Right renal cortex interstitium (tissue), 3 donors: ENCODE data around the gene LRRC25. TPM values are rescaled to one million over a fixed set of nuclear protein-coding genes. Genes with fewer than 3 reads are reported as not detected.

Experiments used
- DNase-seq, 3 donors: peaks; one replicate each; pipeline ENCODE4 v3.0.0-alpha.2; 2013; ENCODE audit warnings: low read depth in 3 of 3, low spot score in 2 of 3
- polyA plus RNA-seq, 3 donors: library from polyadenylated mRNA; unstranded; fragments of 120-200 nt; gene quantifications; one replicate each; pipeline ENCODE4 v1.2.1, GENCODE V29; 2013; ENCODE audit not compliant: insufficient read length in 3 of 3

The LRRC25 gene
- 1 to 10 TPM in 1 of 3 donors, under 1 TPM in 2; 0.65 to 1.2 (median 0.85) TPM for polyA plus RNA-seq

DNA sequence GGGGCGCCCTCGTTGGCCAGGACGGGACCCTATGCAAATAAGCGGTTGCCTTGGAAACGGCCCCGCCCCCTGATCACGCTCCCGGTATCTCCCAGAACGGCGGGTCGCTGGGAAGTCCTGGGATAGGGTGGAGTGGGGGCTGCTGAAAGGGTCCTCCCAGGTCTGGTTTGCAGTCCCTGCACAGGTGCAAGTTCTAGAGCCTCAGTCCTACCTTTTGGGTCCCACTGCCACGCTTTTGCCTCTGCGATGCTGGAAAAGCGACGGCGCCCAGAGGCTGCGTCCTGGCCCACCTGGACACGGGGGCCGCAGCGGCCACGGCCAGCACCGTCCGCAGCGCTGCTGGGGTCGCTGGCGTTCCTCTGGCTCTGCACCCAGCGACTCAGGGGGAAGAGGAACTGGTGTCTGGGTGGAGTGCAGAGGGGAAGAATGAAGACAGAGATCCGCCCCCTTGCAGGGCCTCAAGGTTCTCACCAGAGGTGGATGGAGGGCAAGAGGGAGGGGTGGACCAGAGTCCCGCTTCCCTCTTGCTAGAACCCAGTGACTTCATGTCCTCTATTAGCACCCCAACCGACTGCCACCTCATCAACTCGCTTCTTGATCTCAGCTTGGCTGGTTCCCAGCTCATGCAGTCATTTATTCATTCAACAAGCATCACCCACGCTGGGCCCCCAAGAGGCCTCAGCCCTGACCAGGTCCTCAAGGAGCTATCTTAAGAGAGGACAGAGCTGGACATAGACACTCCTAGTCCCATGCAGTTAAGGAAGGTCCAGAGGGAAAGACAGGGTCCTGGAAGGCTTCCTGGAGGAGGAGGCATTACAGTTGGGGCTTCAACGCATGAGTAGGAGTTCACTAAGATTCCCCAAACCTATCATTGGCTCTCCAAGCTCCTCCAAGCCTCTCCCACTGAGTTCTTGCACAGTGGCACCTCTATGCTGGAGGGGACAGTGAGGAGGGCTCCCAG lies at the start of gene LRRC25:
Gene LRRC25, minus strand, starts transcription at position 381 of the 961 bp plus-strand sequence. CDS start 659 bp downstream, outside the sequence.
- DNase-seq, result no peak

DNA sequence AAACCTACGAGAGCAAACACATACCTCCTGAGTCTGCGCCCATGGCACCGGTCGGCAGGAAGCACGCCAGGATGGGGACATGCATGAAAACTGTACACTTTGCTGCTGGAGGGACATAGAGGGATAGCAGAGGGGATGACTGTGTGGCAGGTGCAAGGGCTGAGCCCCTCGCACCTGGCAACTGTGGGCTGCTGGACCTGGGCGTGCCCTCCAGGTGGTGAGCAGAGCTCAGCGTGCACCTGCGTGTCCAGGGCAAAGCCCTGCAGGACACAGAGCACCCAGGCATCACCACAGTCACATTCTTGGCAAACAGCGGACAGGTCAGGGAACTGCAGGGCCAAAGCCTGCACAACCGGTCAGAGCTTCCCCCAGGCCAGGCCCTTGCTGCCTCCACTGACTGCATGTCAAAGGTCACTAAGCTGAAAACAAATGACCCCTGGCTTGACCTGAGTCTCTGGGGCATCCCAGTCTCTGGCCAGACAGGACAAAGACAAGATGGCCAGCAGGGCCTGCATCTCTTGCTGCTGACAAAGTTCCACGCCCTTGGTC lies 49.5 kb upstream of the LRRC25 start:
- DNase-seq, result no peak

DNA sequence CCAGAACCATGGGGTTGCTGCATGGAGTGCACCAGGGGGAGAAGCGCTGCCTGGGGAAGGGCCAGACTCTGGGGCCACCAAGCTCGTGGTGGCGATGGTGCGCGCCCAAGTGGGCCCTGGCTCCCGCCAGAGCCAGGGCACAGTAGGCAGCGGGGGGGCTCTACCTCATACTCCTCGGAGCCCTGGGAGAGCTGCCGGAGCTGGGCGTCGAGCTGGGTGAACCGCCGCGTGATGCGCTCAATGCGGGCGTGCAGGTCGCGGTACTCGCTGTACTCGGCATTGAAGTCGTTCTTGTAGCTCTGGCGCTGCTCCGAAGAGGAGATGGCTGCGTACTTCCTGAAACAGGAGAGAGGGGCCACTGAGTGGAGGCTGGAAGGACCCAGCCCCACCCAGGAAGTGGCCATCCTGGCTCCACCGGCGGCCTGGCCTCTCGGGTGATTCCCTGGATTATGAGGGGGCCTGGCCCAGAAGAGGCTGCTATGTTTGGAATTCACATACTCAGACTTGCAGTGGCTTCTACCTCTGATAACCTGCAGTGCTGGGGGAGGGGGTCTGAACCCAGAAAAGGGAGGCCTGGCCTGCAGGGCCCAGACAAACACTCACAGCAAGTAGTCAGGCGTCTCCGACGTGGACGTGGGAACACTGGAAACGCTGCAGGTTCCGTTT lies 48.9 kb upstream of the LRRC25 start:
- no peak for DNase-seq

DNA sequence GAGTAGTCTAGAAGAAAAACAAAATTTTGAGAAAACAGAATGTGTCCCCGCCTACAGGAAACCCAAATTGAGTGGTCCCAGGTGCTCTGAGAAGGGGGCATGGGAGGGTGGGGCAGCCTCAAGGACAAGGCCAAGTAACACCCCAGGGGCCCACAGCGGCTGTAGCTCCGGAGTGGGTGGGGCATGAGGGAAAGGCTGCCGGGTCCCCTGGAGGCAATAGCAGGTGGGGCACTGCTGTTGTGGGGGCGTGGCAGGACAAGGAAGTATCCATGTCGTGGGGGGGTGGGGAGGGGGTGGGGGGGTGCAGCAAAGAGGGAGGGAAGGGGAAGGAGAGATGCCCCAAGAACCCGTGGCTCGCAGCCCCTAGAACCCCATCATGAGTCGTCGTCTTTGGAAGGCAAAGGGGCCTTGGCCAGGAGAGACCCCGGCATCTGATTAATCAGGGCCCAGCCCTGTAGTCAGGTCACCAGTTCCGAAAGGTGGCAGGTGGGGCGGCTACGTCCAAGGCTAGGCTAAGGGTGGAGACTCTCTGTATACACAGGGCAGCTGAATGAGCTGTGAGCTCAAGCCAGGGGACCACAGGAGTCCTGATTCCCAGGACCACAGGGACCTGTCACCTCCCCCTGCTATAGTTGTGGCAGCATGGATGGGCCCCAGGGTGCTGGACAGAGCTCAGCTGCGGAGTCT lies 48.0 kb upstream of the LRRC25 start:
- DNase-seq, result no peak

DNA sequence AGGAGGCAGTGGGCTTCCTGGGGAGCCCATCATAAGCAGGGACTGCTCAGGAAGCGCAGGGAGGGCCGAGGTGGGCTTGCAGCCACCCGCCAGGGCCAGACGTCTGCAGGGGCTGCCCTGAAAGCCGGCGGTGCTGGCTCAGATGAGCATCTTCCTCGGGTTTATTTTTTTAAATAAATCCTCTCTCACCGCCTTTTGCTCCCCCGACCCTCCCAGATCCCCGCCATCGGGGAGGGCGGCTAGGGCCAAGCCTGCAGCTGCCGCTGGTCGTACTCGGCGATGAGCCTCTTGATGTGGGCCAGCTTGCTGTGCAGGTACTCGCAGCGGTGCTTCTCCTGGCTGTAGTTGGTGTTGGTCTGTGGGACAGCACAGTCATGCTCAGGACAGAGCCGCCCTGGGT lies 47.1 kb upstream of the LRRC25 start:
- no peak for DNase-seq

DNA sequence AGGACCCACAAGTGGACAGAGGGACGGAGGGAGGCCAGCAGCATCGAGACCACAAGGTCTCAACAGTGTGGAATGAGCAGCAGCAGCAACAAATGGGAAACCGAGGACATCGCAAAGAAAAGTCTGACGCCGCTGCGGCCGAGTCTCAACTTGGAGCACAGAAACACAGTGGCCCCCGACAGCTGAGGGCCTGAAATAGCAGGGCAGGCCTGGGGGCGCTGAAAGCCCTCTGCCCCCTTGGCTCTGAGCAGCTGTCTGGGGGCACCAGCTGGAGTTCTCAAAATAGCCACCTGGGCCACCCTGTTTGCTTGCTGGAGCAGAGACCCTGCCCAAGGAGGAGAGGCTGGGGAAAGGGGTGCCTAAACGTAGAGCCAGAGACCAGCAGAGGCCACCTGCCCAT lies 46.4 kb upstream of the LRRC25 start:
- DNase-seq, result no peak

DNA sequence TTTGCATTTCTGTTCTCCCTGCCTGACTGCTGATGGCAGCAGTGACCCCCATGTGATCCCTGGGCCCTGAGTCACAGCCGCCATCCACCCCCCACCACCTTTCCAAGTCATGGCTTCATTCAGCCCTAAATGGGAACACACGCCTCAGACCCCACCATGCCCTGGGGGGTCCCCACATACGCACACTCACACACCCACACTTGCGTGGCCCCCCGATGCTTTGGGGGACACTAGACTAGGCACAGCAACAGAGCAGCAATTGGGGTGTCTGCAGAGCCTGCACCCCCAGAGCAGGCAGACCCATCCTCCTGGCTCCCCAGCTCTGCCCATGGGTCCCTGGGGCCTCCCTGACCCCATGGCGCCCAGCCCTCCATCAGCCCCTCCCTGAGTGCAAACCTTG lies 46.0 kb upstream of the LRRC25 start:
- no peak for DNase-seq

DNA sequence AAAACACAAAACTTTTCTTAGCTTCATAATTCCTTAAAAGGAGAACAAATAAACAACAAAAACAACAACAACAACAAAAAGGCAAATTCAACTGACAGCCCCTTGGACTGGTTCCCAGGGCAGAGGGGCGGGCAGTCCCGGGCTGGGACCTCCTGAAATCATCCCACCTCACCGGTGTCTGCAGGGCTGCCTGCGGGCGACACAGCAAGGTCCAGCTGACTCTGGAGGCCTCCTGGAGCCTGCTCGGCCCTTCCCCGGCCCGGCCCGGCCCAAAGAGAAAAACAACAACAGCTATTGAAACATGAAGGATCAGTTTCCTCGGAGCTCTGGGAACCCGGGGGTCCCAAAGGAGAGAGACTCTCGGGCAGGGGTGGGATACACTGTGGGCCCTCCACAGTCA lies 45.5 kb upstream of the LRRC25 start:
- DNase-seq, result no peak

DNA sequence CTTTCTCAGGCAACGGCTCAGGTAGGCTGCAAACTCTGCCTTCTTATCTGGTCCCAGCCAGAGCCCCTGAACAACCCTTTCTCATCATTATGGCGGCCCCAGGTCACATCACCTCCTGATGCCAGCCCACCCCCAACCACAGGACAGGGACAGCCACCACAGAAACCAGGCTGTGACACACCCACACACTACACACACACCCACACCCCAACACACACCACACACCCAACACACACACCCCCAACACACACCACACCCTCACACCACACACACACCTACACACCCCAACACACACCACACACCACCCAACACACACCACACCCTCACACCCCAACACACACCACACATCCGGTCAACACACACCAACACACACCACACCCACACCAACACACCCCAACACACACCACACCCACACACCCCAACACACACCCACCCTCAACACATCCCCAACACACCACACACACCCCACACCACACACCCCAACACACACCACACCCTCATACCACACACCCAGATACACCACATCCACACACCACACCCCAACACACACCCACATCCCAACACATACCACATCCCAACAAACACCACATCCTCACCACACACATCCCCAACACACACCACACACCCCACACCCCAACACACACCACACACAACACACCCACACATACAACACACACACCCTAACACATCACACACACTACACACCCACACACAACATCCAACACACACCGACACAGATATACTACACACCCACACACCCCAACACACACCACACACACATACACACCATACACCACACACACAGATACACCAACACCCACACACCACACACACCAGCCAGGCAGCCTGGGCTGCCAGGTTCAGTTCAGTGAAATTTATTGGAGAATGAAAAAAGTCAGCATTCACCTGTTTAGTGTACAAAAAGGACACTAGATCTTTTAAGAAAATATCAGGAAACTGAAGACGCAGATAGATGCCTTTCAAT lies 44.7 kb upstream of the LRRC25 start:
- no peak for DNase-seq

DNA sequence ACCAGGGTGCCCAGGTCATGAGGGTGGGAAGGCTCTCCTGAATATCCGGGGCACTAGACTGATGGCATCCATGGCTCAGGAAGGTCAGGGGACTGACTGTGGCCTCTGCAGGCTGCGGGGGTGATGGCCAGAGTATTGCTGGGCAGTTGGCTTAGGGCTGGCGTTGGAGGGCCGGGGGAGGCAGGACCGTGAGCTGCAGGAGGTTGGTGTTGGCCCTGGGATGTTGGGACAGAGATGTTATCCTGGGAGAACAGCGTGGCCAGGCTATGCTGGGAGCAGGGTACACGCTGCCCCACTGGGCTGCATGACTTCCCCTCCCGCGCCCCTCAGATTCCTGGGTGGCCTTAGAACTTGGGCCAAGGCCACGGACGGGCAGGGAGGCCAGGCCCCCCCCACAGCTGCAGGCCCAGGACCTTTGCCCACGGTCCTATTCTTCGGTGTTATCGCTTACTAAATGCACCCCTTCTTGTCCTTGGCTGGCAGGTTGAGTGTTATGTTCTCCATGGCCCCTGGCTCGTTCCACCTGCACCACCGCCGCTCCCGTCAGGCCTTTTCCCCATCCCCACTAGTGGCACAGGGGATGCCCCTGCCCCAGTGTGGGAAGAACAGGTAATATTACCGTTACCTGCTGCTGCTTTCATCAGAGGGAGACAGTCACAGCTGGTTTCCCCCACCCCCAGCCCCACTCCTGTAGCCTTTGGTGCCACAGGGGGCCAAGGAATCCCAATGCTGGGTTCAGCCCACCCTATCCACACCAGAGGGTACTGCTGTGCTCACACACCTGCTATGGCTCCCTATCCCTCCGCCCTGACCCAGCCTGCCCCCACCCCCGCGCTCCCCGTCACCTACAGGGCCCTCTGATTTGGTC lies 43.7 kb upstream of the LRRC25 start:
- DNase-seq, result no peak

DNA sequence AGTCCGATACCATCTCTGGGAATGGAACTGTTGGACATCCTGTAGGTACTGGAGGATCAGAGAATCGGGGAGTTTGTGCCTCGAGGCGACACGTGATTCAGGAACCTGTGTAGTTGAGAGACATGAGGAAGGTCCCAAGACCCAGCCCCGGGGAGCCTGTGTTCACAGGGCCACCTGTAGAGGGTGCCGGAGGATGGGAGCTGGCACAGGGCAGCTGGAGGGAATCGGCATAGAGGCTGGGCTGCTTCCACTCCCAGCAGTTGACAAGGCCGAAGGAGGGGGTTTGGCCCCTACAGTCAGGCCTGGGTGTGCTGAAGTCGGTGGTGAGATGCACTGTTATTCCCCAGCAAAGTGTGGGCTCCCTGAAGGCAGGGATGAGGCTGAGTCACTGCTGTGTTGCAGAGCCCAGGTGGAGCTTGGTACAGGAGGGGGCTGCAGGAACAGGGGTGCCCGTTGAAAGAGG lies 43.0 kb upstream of the LRRC25 start:
- no peak for DNase-seq

DNA sequence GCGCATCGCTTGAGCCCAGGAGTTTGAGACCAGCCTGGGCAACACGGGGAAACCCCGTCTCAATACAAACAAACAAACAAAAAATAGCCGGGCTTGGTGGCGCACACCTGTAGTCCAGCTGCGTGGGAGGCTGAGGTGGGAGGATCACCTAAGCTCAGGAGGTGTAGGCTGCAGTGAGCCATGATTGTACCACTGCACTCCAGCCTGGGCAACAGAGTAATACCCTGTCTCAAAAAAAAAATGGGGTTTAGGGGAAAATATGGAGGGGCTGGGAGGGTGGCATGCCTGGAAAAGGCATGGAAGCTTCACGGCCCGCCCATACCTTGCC lies 42.5 kb upstream of the LRRC25 start:
- DNase-seq, result no peak

DNA sequence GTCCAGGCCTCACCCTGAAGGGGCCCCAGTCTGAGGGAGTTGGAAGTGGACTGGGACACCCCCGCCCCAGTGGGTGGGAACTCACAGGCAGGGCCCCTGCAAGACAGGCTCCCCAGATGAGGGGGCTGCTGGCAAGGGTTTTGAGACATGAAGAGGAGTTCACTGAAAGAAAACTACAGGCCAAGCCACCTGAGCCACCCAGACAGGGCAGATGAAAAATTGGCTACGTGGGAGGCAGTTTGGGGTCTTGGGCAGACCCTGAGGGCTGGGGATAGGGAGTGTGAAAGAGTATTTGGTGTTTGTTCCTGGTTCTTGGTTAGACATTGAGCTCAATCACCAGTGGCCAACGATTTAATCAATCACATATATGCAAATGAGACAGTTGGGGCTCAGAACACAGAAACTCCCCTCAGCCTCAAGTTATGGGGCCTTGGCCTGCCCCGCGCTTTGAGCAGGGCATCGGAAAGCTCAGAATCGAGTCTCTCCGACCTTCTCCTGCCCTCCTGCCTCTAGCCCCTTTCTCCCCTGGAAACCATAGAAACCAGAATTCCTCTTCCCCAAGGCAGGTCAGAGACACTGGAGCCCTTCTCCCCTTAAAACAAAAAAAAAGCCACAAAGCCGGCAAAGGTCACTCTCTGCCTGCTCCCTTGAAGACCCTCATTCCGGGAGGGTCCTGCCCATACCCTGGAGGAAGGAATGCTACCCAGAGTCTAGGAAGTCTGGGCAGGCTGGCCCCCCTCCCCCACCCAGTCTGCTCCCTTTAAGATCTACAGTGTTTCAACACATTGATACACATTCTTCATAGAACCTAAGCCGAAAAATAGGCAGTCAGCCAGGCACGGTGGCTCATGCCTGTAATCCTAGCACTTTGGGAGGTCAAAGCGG lies 41.8 kb upstream of the LRRC25 start:
- no peak for DNase-seq

DNA sequence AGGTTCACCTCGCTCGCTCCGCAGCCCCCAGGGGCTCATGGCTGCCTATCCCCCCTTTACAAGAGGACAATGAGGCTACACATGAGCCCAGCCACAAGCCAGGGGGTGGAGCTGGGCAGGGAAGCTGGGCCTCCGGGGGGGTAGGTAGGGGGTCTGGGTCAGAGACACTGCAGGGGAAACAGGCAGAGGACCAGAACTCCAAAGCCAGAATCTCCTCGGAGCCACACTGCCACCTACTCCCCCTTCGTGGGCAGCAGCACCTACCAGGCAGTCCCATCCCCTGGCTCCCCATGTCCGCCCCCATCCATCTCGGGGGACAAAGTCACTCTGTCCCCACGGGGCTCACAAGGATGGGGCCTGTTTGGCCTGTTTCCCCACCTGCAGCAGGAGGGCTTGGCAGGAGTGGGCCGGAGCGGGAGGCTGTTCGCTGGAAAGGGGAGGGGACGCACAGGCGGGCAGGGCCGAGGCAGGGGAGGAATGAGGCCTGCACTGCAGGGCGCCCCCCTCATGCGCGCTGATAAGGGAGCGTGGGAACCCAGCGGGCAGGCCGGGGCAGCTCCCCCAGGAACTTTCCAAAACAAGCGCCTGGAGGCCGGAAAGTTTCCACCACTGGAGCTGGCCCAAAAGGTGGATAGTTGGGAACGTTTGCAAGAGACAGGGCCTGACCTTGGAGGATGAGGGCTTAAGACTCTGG lies 41.1 kb upstream of the LRRC25 start:
- DNase-seq, result no peak

DNA sequence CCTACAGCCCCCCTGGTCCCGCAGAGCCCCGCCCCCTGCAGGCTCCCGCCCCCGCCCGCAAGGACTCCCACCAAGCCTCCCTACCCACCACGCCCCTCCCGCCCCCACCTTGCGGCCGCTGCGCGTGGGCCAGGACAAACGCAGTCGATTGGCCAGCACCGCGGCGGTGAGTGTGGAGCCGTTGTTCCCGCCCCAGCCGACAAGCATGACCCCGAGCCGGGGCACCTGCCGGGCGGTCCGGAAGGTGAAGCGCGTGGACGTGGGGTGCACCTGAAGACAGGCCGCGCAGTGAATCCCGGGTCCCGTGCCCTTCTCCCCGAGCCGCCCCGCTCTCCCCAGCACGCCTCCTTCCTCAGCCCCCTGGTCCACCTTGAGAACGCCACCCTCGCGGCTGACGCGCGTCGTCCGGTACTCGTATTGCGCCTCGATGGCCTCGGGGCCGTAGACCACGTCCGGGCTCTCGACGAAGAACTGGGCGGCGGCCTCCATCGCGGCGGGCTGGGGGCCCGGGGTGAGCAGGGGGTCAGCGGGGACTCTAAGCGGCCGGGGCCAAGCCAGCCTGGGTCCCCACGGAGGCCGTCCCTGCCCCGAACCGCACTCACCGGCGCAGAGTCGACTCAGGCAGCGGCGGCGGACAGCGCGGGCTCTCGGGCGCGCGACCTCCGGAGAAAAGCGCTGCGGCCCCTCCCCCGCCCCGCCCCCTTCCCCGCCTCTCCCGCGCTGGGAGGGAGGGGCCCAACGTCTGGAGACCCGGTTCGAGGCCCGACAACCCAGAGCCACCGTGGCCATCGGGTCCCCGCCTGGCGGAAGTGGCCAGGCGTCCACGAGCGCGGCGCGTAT lies 40.3 kb upstream of the LRRC25 start, which contains the start of gene ISYNA1:
Gene ISYNA1, minus strand, starts transcription at position 643 of the 840 bp plus-strand sequence. Its CDS starts 154 bp downstream, at position 489.
- DNase-seq, result no peak
